Mesenchymal stem cell (in vitro differentiated cells and primary cell): ENCODE data around the gene ABHD5.

Source experiments
- DNase-seq: peaks from one replicate; pipeline ENCODE4 v3.0.0-alpha.2; 2013
- H2AFZ ChIP-seq: one replicate; pipeline ENCODE4 v1.6.1; 2013; ENCODE audit warnings: low read depth, mild to moderate bottlenecking, control low read depth, inconsistent platforms, low read length, moderate library complexity
- H2AK5ac ChIP-seq: 2 replicates; pipeline ENCODE4 v1.6.1; 2013; ENCODE audit warnings: low read length, moderate library complexity, mild to moderate bottlenecking, inconsistent platforms; ENCODE audit not compliant: severe bottlenecking
- H2BK120ac ChIP-seq: one replicate; pipeline ENCODE4 v1.6.1; 2013; ENCODE audit warnings: low read depth, mild to moderate bottlenecking, inconsistent platforms, low read length, moderate library complexity
- H2BK12ac ChIP-seq, 2 experiments: one replicate each; pipeline ENCODE4 v1.6.1; 2013; ENCODE audit warnings: inconsistent platforms in 2 of 2, low read length in 2 of 2, mild to moderate bottlenecking in 2 of 2, moderate library complexity in 2 of 2, control low read depth in 1 of 2
- H2BK15ac ChIP-seq: one replicate; pipeline ENCODE4 v1.6.1; 2013; ENCODE audit warnings: mild to moderate bottlenecking, low read depth, inconsistent platforms; ENCODE audit not compliant: poor library complexity, severe bottlenecking
- H2BK5ac ChIP-seq: 2 replicates; pipeline ENCODE4 v1.6.1; 2013; ENCODE audit warnings: low read depth, mild to moderate bottlenecking, low read length, control low read depth, inconsistent platforms; ENCODE audit not compliant: poor library complexity, severe bottlenecking
- H3K14ac ChIP-seq, 2 experiments: one replicate each; pipeline ENCODE4 v1.6.1; 2013; ENCODE audit warnings: inconsistent platforms in 2 of 2, low read length in 2 of 2, control low read depth in 1 of 2, mild to moderate bottlenecking in 1 of 2, moderate library complexity in 1 of 2
- H3K18ac ChIP-seq, 2 experiments: one replicate each; pipeline ENCODE4 v1.6.1; 2013; ENCODE audit warnings: inconsistent platforms in 2 of 2, low read length in 2 of 2, control low read depth in 1 of 2, low read depth in 1 of 2, mild to moderate bottlenecking in 1 of 2
- H3K23ac ChIP-seq, 2 experiments: one replicate each; pipeline ENCODE4 v1.6.1; 2013; ENCODE audit warnings: inconsistent platforms in 2 of 2, low read length in 2 of 2, mild to moderate bottlenecking in 2 of 2, moderate library complexity in 2 of 2, control low read depth in 1 of 2
- H3K27ac ChIP-seq: 2 replicates; pipeline ENCODE4 v1.5.1; 2013; ENCODE audit warnings: mild to moderate bottlenecking, moderate library complexity, low read length, control low read depth, inconsistent platforms; ENCODE audit not compliant: poor library complexity, severe bottlenecking
- H3K27me3 ChIP-seq, 2 experiments: 2 replicates each; pipeline versions ENCODE4 v1.6.1 to v1.7.0; 2013; ENCODE audit warnings: low read length in 2 of 2, mild to moderate bottlenecking in 2 of 2, moderate library complexity in 2 of 2, control low read depth in 1 of 2, inconsistent platforms in 1 of 2; ENCODE audit not compliant: control insufficient read depth in 1 of 2, insufficient read depth in 1 of 2
- H3K36me3 ChIP-seq, 2 experiments: 2 replicates each; pipeline versions ENCODE4 v1.6.1 to v1.7.0; 2013; ENCODE audit warnings: low read length in 2 of 2, control low read depth in 1 of 2, inconsistent platforms in 1 of 2, low read depth in 1 of 2, mild to moderate bottlenecking in 1 of 2; ENCODE audit not compliant: insufficient read depth in 2 of 2, control insufficient read depth in 1 of 2
- H3K4ac ChIP-seq, 2 experiments: one replicate each; pipeline ENCODE4 v1.6.1; 2013; ENCODE audit warnings: inconsistent platforms in 2 of 2, low read length in 2 of 2, mild to moderate bottlenecking in 2 of 2, moderate library complexity in 2 of 2, control low read depth in 1 of 2, low read depth in 1 of 2
- H3K4me1 ChIP-seq: 2 replicates; pipeline ENCODE4 v1.6.1; 2013; ENCODE audit warnings: low read depth, low read length, control low read depth; ENCODE audit not compliant: control insufficient read depth, insufficient read depth
- H3K4me2 ChIP-seq: 2 replicates; pipeline ENCODE4 v1.6.1; 2013; ENCODE audit warnings: low read length, mild to moderate bottlenecking, inconsistent platforms; ENCODE audit not compliant: poor library complexity, severe bottlenecking
- H3K4me3 ChIP-seq, 2 experiments: 2 replicates each; pipeline versions ENCODE4 v1.5.1 to v1.7.0; 2013; ENCODE audit warnings: low read length in 2 of 2, mild to moderate bottlenecking in 2 of 2, control low read depth in 1 of 2, low read depth in 1 of 2; ENCODE audit not compliant: insufficient read depth in 1 of 2
- H3K79me1 ChIP-seq: replicated peaks from 2 replicates; pipeline ENCODE4 v1.6.1; 2013; ENCODE audit warnings: mild to moderate bottlenecking, control low read depth, low read length, inconsistent platforms; ENCODE audit not compliant: poor library complexity, severe bottlenecking
- H3K9ac ChIP-seq: 2 replicates; pipeline ENCODE4 v1.7.0; 2013; ENCODE audit warnings: mild to moderate bottlenecking, low read length, moderate library complexity
- H3K9me3 ChIP-seq: 2 replicates; pipeline ENCODE4 v1.7.0; 2013; ENCODE audit warnings: mild to moderate bottlenecking, low read length; ENCODE audit not compliant: control insufficient read depth
- H4K8ac ChIP-seq: one replicate; pipeline ENCODE4 v1.6.1; 2013; ENCODE audit warnings: inconsistent platforms, mild to moderate bottlenecking, low read length, moderate library complexity
- H4K91ac ChIP-seq: one replicate; pipeline ENCODE4 v1.6.1; 2013; ENCODE audit warnings: mild to moderate bottlenecking, low read length, inconsistent platforms
- WGBS: methylation state at CpG from one replicate; pipeline ENCODE4 v1.1.7; 2013; ENCODE audit warnings: mixed read lengths; 5-methylcytosine and 5-hydroxymethylcytosine counted together

ABHD5 gene

GRCh38 chr3:43747641-43748040 is 56.9 kb downstream of the ABHD5 start:
- no peak overlapping the region for H3K14ac ChIP-seq
- H3K18ac ChIP-seq, result peak overlapping the region in 1 of 2 experiments; percentile 76
- H3K4me1 ChIP-seq, result peaks cover 9% of the 10 kb centered on the region
- no peak overlapping the region for H2AK5ac ChIP-seq
- H2BK12ac ChIP-seq, result no peak overlapping the region
- H3K4ac ChIP-seq, result peak overlapping the region in 1 of 2 experiments; percentile 38
- H3K79me1 ChIP-seq, result no peaks in the 10 kb centered on the region
- 87% methylated on average over 4 of the region's 6 CpGs for WGBS
- H4K8ac ChIP-seq, result peak overlapping the region; percentile 35
- peaks cover 12% of the 10 kb centered on the region for H3K9me3 ChIP-seq
- DNase-seq, result no peak
- H2AFZ ChIP-seq, result peak overlapping the region; percentile 57
- H3K27me3 ChIP-seq, result no peaks in the 10 kb centered on the region
- no peak overlapping the region for H3K23ac ChIP-seq
- no peak overlapping the region for H2BK5ac ChIP-seq
- no peak overlapping the region for H3K27ac ChIP-seq
- H3K9ac ChIP-seq, result peak overlapping the region; percentile 28
- H3K4me2 ChIP-seq, result no peak overlapping the region
- H3K36me3 ChIP-seq, result no peaks in the 10 kb centered on the region
- H4K91ac ChIP-seq, result no peak overlapping the region
- H2BK120ac ChIP-seq, result no peak overlapping the region
- no peak overlapping the region for H2BK15ac ChIP-seq
- peak overlapping the region in 1 of 2 experiments; percentile 19 for H3K4me3 ChIP-seq

GRCh38 chr3:43748179-43748578 is 57.4 kb downstream of the ABHD5 start:
- Histone ChIP-seq H3K4me1 (peaks cover 9% of the 10 kb centered on the region), H3K9me3 (peaks cover 12% of the 10 kb centered on the region), H3K4me2 (no peak overlapping the region), H3K27ac (no peak overlapping the region), H3K36me3 (no peaks in the 10 kb centered on the region), H3K9ac (peak overlapping the region; percentile 32), H3K27me3 (no peaks in the 10 kb centered on the region), H3K79me1 (no peaks in the 10 kb centered on the region), H3K4ac (no peak overlapping the region), H2BK15ac (no peak overlapping the region), H4K91ac (no peak overlapping the region), H3K18ac (peak overlapping the region; percentile 30 to 54), H2AFZ (peak overlapping the region; percentile 54), H4K8ac (no peak overlapping the region), H3K14ac (no peak overlapping the region), H2BK12ac (peak overlapping the region in 1 of 2 experiments; percentile 40), H3K23ac (no peak overlapping the region), H2AK5ac (no peak overlapping the region), H3K4me3 (peak overlapping the region in 1 of 2 experiments; percentile 19), H2BK120ac (no peak overlapping the region), H2BK5ac (no peak overlapping the region)
- peak; percentile 29 for DNase-seq
- 76% methylated on average over 4 of the region's 5 CpGs for WGBS

- H3K14ac ChIP-seq, result no peak overlapping the region
- H3K4me2 ChIP-seq, result no peak overlapping the region
- H3K27me3 ChIP-seq, result no peaks in the 10 kb centered on the region
- H3K4me3 ChIP-seq, result no peak overlapping the region
- peaks cover 12% of the 10 kb centered on the region for H3K9me3 ChIP-seq
- no peaks in the 10 kb centered on the region for H3K36me3 ChIP-seq
- H3K79me1 ChIP-seq, result no peaks in the 10 kb centered on the region
- no peak overlapping the region for H2BK12ac ChIP-seq
- no peak overlapping the region for H4K91ac ChIP-seq
- H2BK120ac ChIP-seq, result no peak overlapping the region
- H3K18ac ChIP-seq, result peak overlapping the region; percentile 30 to 37
- no peak overlapping the region for H3K27ac ChIP-seq
- no peak overlapping the region for H2AFZ ChIP-seq
- no peak overlapping the region for H2AK5ac ChIP-seq
- H3K4ac ChIP-seq, result no peak overlapping the region
- no peak overlapping the region for H3K23ac ChIP-seq
- DNase-seq, result no peak
- H4K8ac ChIP-seq, result no peak overlapping the region
- no peak overlapping the region for H2BK15ac ChIP-seq
- H3K4me1 ChIP-seq, result peaks cover 9% of the 10 kb centered on the region
- H2BK5ac ChIP-seq, result no peak overlapping the region
- WGBS, result 92% methylated on average over 4 of the region's 5 CpGs
- peak overlapping the region; percentile 32 for H3K9ac ChIP-seq
Measured at GRCh38 chr3:43748645-43749044, 57.9 kb downstream of the ABHD5 start.

GRCh38 chr3:43752905-43753304 is 62.2 kb downstream of the ABHD5 start:
- no peak overlapping the region for H3K9ac ChIP-seq
- peaks cover 9% of the 10 kb centered on the region for H3K4me1 ChIP-seq
- H3K18ac ChIP-seq, result no peak overlapping the region
- no peaks in the 10 kb centered on the region for H3K9me3 ChIP-seq
- no peak overlapping the region for H3K4me2 ChIP-seq
- H3K36me3 ChIP-seq, result no peaks in the 10 kb centered on the region
- H3K4ac ChIP-seq, result no peak overlapping the region
- no peak overlapping the region for H2AK5ac ChIP-seq
- H3K23ac ChIP-seq, result no peak overlapping the region
- H2BK15ac ChIP-seq, result no peak overlapping the region
- no peak overlapping the region for H2BK12ac ChIP-seq
- H3K27me3 ChIP-seq, result no peaks in the 10 kb centered on the region
- H3K27ac ChIP-seq, result no peak overlapping the region
- H4K8ac ChIP-seq, result no peak overlapping the region
- H2AFZ ChIP-seq, result no peak overlapping the region
- H4K91ac ChIP-seq, result no peak overlapping the region
- H3K14ac ChIP-seq, result no peak overlapping the region
- DNase-seq, result no peak
- no peak overlapping the region for H3K4me3 ChIP-seq
- H2BK5ac ChIP-seq, result no peak overlapping the region
- no peak overlapping the region for H2BK120ac ChIP-seq
- 100% methylated on average over 2 of the region's 3 CpGs for WGBS
- H3K79me1 ChIP-seq, result no peaks in the 10 kb centered on the region
